ENCODE data around the gene C12orf60.

- TF ChIP-seq CTCF (conservative IDR thresholded peaks at IDR 0.05; ENCODE audit: low read depth, low read length) (no peak), EZH2 (IDR thresholded peaks at IDR 0.05; ENCODE audit: borderline replicate concordance, low read depth, low read length, poor library complexity, severe bottlenecking) (no peak)
These were observed 30.5 kb downstream of the C12orf60 start for GRCh38 chr12:14833952-14834351.

Data from A673 (cell line).